Measurements from ENCODE around the gene DSCAM. TPM values are rescaled to one million over a fixed set of nuclear protein-coding genes. Genes with fewer than 3 reads are reported as not detected.

DSCAM gene
- total RNA-seq, 1 experiment from 2014 or later = not detected

DNA sequence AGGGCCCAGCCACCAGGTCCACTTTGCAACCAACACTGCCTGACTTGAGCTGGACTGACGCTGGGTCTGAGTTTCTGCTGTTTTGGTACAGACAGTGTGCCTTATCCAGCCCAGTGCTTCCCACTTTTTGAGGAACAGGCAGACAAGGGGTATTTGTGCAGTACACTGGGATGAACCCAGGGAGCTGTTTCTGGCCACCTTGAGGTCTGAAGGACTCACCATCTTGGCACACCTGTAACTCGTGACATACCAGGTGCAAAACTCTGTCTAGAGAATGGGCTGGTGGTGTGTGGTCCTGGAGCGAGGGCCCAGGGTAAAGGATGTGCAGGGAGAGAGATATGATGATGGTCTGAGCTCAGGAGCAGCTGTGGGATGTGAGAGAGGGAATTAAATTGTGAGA, 831.1 kb downstream of the DSCAM start:
- Histone ChIP-seq H2AFZ (ENCODE audit: low read depth, low read length, poor library complexity, severe bottlenecking) (no peak overlapping the region), H3K9me2 (ENCODE audit: insufficient read depth) (no peaks in the 10 kb centered on the region), H4K20me1 (ENCODE audit: insufficient read depth) (no peaks in the 10 kb centered on the region), H3K27ac (ENCODE audit: low read depth, low read length) (no peak overlapping the region), H3K36me3 (ENCODE audit: control insufficient read depth in 1 of 2, insufficient read depth in 2 of 2, low read length in 2 of 2) (no peaks in the 10 kb centered on the region), H3K4me1 (ENCODE audit: control insufficient read depth in 1 of 2, insufficient read depth in 2 of 2, low read length in 2 of 2) (no peaks in the 10 kb centered on the region), H3K4me2 (ENCODE audit: low read length) (no peak overlapping the region), H3K27me3 (ENCODE audit: insufficient read depth, low read length) (no peaks in the 10 kb centered on the region), H3K4me3 (replicated peaks in 1 of 2; ENCODE audit: low read depth in 1 of 2, low read length in 2 of 2) (no peak overlapping the region), H3K9me3 (ENCODE audit: control insufficient read depth in 1 of 2, insufficient read depth in 1 of 2, low read depth in 1 of 2, low read length in 2 of 2) (peaks cover 0 to 30% of the 10 kb centered on the region in 2 experiments; a peak in 2 of 4 replicates), H3K9ac (ENCODE audit: low read length) (no peak overlapping the region), H3K79me2 (ENCODE audit: insufficient read depth, low read length) (no peaks in the 10 kb centered on the region)
- CTCF ChIA-PET = no interaction called here
- intact Hi-C loops (cut with micrococcal nuclease) = no loop called here
- TF ChIP-seq, protein P1, sequence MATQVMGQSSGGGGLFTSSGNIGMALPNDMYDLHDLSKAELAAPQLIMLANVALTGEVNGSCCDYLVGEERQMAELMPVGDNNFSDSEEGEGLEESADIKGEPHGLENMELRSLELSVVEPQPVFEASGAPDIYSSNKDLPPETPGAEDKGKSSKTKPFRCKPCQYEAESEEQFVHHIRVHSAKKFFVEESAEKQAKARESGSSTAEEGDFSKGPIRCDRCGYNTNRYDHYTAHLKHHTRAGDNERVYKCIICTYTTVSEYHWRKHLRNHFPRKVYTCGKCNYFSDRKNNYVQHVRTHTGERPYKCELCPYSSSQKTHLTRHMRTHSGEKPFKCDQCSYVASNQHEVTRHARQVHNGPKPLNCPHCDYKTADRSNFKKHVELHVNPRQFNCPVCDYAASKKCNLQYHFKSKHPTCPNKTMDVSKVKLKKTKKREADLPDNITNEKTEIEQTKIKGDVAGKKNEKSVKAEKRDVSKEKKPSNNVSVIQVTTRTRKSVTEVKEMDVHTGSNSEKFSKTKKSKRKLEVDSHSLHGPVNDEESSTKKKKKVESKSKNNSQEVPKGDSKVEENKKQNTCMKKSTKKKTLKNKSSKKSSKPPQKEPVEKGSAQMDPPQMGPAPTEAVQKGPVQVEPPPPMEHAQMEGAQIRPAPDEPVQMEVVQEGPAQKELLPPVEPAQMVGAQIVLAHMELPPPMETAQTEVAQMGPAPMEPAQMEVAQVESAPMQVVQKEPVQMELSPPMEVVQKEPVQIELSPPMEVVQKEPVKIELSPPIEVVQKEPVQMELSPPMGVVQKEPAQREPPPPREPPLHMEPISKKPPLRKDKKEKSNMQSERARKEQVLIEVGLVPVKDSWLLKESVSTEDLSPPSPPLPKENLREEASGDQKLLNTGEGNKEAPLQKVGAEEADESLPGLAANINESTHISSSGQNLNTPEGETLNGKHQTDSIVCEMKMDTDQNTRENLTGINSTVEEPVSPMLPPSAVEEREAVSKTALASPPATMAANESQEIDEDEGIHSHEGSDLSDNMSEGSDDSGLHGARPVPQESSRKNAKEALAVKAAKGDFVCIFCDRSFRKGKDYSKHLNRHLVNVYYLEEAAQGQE (IDR thresholded peaks at IDR 0.05; ENCODE audit: low read depth) = no peak
- TF ChIP-seq SRF (IDR thresholded peaks at IDR 0.05; ENCODE audit: low read depth) (no peak), CEBPB (IDR thresholded peaks at IDR 0.05; ENCODE audit: low read depth) (no peak), MAX (IDR thresholded peaks at IDR 0.05) (no peak), CTCF (IDR thresholded peaks at IDR 0.05 in 2 of 3, conservative IDR thresholded peaks at IDR 0.05 in 1 of 3; ENCODE audit: borderline replicate concordance in 1 of 3, insufficient read depth in 1 of 3, low read depth in 2 of 3, low read length in 2 of 3) (no peak), EZH2 (IDR thresholded peaks at IDR 0.05) (no peak), FOSL1 (IDR thresholded peaks at IDR 0.05; ENCODE audit: low read depth) (no peak), EZH2phosphoT487 (IDR thresholded peaks at IDR 0.05; ENCODE audit: borderline replicate concordance) (no peak), POLR2A (IDR thresholded peaks at IDR 0.05; ENCODE audit: borderline replicate concordance, extremely low read depth, insufficient read depth, insufficient read length) (no peak), RAD21 (IDR thresholded peaks at IDR 0.05; ENCODE audit: low read depth) (no peak), ATF3 (IDR thresholded peaks at IDR 0.05) (no peak), SP1 (IDR thresholded peaks at IDR 0.05; ENCODE audit: low read depth) (no peak), CBX3 (IDR thresholded peaks at IDR 0.05; ENCODE audit: low read depth) (no peak), ZNF274 (IDR thresholded peaks at IDR 0.05; ENCODE audit: low read depth, low read length) (no peak), EGR1 (IDR thresholded peaks at IDR 0.05; ENCODE audit: low read depth) (no peak), SIN3A (IDR thresholded peaks at IDR 0.05; ENCODE audit: low read depth) (no peak), JUND (IDR thresholded peaks at IDR 0.05) (no peak), YY1 (IDR thresholded peaks at IDR 0.05; ENCODE audit: extremely low read depth, insufficient replicate concordance, low read depth, low read length) (no peak), POLR2AphosphoS5 (IDR thresholded peaks at IDR 0.05; ENCODE audit: low read depth, low read length) (no peak)
- TF ChIP-seq, protein P2, sequence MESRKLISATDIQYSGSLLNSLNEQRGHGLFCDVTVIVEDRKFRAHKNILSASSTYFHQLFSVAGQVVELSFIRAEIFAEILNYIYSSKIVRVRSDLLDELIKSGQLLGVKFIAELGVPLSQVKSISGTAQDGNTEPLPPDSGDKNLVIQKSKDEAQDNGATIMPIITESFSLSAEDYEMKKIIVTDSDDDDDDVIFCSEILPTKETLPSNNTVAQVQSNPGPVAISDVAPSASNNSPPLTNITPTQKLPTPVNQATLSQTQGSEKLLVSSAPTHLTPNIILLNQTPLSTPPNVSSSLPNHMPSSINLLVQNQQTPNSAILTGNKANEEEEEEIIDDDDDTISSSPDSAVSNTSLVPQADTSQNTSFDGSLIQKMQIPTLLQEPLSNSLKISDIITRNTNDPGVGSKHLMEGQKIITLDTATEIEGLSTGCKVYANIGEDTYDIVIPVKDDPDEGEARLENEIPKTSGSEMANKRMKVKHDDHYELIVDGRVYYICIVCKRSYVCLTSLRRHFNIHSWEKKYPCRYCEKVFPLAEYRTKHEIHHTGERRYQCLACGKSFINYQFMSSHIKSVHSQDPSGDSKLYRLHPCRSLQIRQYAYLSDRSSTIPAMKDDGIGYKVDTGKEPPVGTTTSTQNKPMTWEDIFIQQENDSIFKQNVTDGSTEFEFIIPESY (IDR thresholded peaks at IDR 0.05; ENCODE audit: extremely low read depth, insufficient replicate concordance, low read length) = no peak
- RAD21 ChIA-PET (ENCODE audit: low non-redundant PET in 1 of 2, low total read pairs in 2 of 2, uncharacterized antibody in 2 of 2, unreplicated experiment in 2 of 2) = no interaction called here
- ATAC-seq (no peak), DNase-seq (ENCODE audit: low read depth, low spot score) (no peak)
- no TSS peak for BruUV-seq (replicated peaks)
- POLR2A ChIA-PET = no interaction called here

Data from HCT116 (cell line).